Fibroblast of lung (primary cell): ENCODE results near the gene TERT.

Experiments used
- CTCF ChIP-seq, 2 donors: IDR thresholded peaks in 1 of 2; conservative IDR thresholded peaks in 1 of 2; 1 replicate in 1 of 2; 2 replicates in 1 of 2; pipeline ENCODE4 v1.5.1; 2011 to 2012; ENCODE audit warnings: low read length in 2 of 2, control low read depth in 1 of 2, inconsistent platforms in 1 of 2, low read depth in 1 of 2, mild to moderate bottlenecking in 1 of 2
- EZH2 ChIP-seq: IDR thresholded peaks from 2 replicates; pipeline ENCODE4 v1.5.1; 2012; ENCODE audit warnings: low read length, control low read depth, mild to moderate bottlenecking; ENCODE audit errors: missing control alignments

GRCh38 chr5:1319436-1320256 lies 24.8 kb upstream of the TERT start:
- no peak for TF ChIP-seq CTCF (conservative IDR thresholded peaks at IDR 0.05 in 1 of 2, IDR thresholded peaks at IDR 0.05 in 1 of 2; ENCODE audit: low read depth in 1 of 2, low read length in 2 of 2)
- TF ChIP-seq EZH2 = no peak
